ENCODE data around the gene SPACA6. TPM values are rescaled to one million over a fixed set of nuclear protein-coding genes. Genes with fewer than 3 reads are reported as not detected.

SPACA6 gene
- total and polyA plus RNA-seq, 4 donors: 0.92 to 2.5 (median 1.3) TPM

DNA sequence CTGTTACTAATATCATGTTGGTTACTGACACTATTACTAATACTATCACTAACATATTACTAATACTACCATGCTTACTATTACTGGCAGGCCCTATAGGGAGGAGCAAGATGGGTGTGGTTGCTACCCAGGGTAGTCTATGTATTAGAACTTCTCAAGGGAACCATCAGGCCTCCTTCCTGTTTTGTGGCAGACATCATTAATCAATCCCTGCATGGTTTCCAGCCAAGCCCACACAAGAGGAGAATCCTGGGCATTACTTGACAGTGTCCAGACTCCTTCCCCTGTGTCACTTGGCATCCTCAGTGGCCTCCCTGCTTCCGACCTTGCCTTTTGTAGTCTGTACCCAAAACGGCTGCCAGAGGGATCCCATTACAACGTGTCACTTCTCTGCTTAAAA, 21.7 kb downstream of the SPACA6 start:
- peaks cover 0 to 3% (median 3%) of the 10 kb centered on the region in 4 donors for H3K27me3 ChIP-seq (ENCODE audit: control insufficient read depth in 4 of 4, insufficient read depth in 4 of 4, low read length in 3 of 4)
- WGBS: 72% methylated on average over 3 of the region's 3 CpGs
- no peak for TF ChIP-seq HNF4G (IDR thresholded peaks at IDR 0.05)
- no peak for TF ChIP-seq TAF1 (conservative IDR thresholded peaks at IDR 0.05)
- TF ChIP-seq SP1 (IDR thresholded peaks at IDR 0.05): no peak
- TF ChIP-seq, protein P1, sequence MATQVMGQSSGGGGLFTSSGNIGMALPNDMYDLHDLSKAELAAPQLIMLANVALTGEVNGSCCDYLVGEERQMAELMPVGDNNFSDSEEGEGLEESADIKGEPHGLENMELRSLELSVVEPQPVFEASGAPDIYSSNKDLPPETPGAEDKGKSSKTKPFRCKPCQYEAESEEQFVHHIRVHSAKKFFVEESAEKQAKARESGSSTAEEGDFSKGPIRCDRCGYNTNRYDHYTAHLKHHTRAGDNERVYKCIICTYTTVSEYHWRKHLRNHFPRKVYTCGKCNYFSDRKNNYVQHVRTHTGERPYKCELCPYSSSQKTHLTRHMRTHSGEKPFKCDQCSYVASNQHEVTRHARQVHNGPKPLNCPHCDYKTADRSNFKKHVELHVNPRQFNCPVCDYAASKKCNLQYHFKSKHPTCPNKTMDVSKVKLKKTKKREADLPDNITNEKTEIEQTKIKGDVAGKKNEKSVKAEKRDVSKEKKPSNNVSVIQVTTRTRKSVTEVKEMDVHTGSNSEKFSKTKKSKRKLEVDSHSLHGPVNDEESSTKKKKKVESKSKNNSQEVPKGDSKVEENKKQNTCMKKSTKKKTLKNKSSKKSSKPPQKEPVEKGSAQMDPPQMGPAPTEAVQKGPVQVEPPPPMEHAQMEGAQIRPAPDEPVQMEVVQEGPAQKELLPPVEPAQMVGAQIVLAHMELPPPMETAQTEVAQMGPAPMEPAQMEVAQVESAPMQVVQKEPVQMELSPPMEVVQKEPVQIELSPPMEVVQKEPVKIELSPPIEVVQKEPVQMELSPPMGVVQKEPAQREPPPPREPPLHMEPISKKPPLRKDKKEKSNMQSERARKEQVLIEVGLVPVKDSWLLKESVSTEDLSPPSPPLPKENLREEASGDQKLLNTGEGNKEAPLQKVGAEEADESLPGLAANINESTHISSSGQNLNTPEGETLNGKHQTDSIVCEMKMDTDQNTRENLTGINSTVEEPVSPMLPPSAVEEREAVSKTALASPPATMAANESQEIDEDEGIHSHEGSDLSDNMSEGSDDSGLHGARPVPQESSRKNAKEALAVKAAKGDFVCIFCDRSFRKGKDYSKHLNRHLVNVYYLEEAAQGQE (IDR thresholded peaks at IDR 0.05): no peak
- TF ChIP-seq, protein P2, sequence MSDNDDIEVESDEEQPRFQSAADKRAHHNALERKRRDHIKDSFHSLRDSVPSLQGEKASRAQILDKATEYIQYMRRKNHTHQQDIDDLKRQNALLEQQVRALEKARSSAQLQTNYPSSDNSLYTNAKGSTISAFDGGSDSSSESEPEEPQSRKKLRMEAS (IDR thresholded peaks at IDR 0.05): no peak
- TF ChIP-seq, protein P3, sequence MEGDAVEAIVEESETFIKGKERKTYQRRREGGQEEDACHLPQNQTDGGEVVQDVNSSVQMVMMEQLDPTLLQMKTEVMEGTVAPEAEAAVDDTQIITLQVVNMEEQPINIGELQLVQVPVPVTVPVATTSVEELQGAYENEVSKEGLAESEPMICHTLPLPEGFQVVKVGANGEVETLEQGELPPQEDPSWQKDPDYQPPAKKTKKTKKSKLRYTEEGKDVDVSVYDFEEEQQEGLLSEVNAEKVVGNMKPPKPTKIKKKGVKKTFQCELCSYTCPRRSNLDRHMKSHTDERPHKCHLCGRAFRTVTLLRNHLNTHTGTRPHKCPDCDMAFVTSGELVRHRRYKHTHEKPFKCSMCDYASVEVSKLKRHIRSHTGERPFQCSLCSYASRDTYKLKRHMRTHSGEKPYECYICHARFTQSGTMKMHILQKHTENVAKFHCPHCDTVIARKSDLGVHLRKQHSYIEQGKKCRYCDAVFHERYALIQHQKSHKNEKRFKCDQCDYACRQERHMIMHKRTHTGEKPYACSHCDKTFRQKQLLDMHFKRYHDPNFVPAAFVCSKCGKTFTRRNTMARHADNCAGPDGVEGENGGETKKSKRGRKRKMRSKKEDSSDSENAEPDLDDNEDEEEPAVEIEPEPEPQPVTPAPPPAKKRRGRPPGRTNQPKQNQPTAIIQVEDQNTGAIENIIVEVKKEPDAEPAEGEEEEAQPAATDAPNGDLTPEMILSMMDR (IDR thresholded peaks at IDR 0.05; ENCODE audit: low read depth, low read length, missing input control): no peak
- TF ChIP-seq HNF4A (conservative IDR thresholded peaks at IDR 0.05): no peak
- H3K4me1 ChIP-seq (ENCODE audit: control insufficient read depth in 4 of 4, insufficient read depth in 4 of 4, low read length in 3 of 4): peaks cover 0 to 4% (median 0%) of the 10 kb centered on the region in 4 donors
- no peak overlapping the region for H3K9ac ChIP-seq (ENCODE audit: low read depth in 1 of 2, low read length in 2 of 2)
- H3K9me3 ChIP-seq (ENCODE audit: control insufficient read depth in 4 of 4, low read length in 3 of 4): peaks cover 0 to 5% (median under 1%) of the 10 kb centered on the region in 4 donors
- H3K4me3 ChIP-seq (ENCODE audit: low read depth in 1 of 3, low read length in 3 of 3): no peak overlapping the region
- H3K36me3 ChIP-seq (ENCODE audit: control insufficient read depth in 4 of 4, insufficient read depth in 3 of 4, low read depth in 1 of 4, low read length in 3 of 4): no peaks in the 10 kb centered on the region
- no peak overlapping the region for H3K27ac ChIP-seq (ENCODE audit: low read depth in 1 of 2, low read length in 2 of 2)
- no peak for DNase-seq (ENCODE audit: low spot score)

DNA sequence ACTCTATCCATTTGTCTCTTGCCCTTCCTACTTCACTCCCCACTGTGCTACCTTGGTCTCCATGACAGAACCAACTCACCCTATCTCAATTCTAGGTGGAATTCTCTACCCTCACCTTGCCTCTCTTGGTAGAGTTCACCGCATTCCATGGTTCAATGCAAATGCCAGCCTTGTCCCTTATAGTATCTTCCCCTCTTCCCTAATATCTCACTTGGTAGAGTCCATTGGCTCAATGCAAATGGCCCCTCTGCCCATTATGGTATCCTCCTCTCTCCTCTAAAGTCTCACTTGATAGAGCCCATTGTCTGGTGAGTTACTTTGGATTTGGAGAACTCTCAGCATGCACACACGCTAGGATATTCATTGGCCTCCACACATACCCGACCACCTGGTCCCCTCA, 22.7 kb downstream of the SPACA6 start:
- Histone ChIP-seq H3K36me3 (ENCODE audit: control insufficient read depth in 4 of 4, insufficient read depth in 3 of 4, low read depth in 1 of 4, low read length in 3 of 4) (no peaks in the 10 kb centered on the region), H3K27ac (ENCODE audit: low read depth in 1 of 2, low read length in 2 of 2) (no peak overlapping the region), H3K4me3 (ENCODE audit: low read depth in 1 of 3, low read length in 3 of 3) (no peak overlapping the region), H3K27me3 (ENCODE audit: control insufficient read depth in 4 of 4, insufficient read depth in 4 of 4, low read length in 3 of 4) (peaks cover 0 to 3% (median 3%) of the 10 kb centered on the region in 4 donors), H3K4me1 (ENCODE audit: control insufficient read depth in 4 of 4, insufficient read depth in 4 of 4, low read length in 3 of 4) (peaks cover 0 to 4% (median 0%) of the 10 kb centered on the region in 4 donors), H3K9me3 (ENCODE audit: control insufficient read depth in 4 of 4, low read length in 3 of 4) (peaks cover 0 to 5% (median under 1%) of the 10 kb centered on the region in 4 donors), H3K9ac (ENCODE audit: low read depth in 1 of 2, low read length in 2 of 2) (no peak overlapping the region)
- no peak for DNase-seq (ENCODE audit: low spot score)
- 81% methylated on average over 3 of the region's 3 CpGs for WGBS
- TF ChIP-seq RAD21 (IDR thresholded peaks at IDR 0.05) (no peak), SP1 (IDR thresholded peaks at IDR 0.05) (no peak), FOXA2 (IDR thresholded peaks at IDR 0.05) (no peak), TAF1 (conservative IDR thresholded peaks at IDR 0.05) (no peak), RXRA (IDR thresholded peaks at IDR 0.05) (no peak), GABPA (IDR thresholded peaks at IDR 0.05 in 1 of 2, conservative IDR thresholded peaks at IDR 0.05 in 1 of 2) (no peak)
- TF ChIP-seq, protein P2 (IDR thresholded peaks at IDR 0.05): no peak
- TF ChIP-seq, protein P4, sequence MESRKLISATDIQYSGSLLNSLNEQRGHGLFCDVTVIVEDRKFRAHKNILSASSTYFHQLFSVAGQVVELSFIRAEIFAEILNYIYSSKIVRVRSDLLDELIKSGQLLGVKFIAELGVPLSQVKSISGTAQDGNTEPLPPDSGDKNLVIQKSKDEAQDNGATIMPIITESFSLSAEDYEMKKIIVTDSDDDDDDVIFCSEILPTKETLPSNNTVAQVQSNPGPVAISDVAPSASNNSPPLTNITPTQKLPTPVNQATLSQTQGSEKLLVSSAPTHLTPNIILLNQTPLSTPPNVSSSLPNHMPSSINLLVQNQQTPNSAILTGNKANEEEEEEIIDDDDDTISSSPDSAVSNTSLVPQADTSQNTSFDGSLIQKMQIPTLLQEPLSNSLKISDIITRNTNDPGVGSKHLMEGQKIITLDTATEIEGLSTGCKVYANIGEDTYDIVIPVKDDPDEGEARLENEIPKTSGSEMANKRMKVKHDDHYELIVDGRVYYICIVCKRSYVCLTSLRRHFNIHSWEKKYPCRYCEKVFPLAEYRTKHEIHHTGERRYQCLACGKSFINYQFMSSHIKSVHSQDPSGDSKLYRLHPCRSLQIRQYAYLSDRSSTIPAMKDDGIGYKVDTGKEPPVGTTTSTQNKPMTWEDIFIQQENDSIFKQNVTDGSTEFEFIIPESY (IDR thresholded peaks at IDR 0.05): no peak
- TF ChIP-seq, protein P1 (IDR thresholded peaks at IDR 0.05): no peak
